Measurements from ENCODE around the gene TEKT1.

- TF ChIP-seq CTCF (IDR thresholded peaks at IDR 0.05) (no peak), POLR2A (IDR thresholded peaks at IDR 0.05) (no peak)
Measured at GRCh38 chr17:6799738-6800137, 31.8 kb downstream of the TEKT1 start.
